NCI-H82 (cell line): Measurements from ENCODE around the gene RPS4Y1.
"Not testable (repeated sequence)": the region's sequence is repeated elsewhere in the genome, so short reads cannot be mapped to it uniquely, and the experiment has no call there.

Experiments used
- DNase-seq: peaks from one replicate; lab custom pipeline; 2025; lab: John Stamatoyannopoulos, UW

RPS4Y1 gene

DNA sequence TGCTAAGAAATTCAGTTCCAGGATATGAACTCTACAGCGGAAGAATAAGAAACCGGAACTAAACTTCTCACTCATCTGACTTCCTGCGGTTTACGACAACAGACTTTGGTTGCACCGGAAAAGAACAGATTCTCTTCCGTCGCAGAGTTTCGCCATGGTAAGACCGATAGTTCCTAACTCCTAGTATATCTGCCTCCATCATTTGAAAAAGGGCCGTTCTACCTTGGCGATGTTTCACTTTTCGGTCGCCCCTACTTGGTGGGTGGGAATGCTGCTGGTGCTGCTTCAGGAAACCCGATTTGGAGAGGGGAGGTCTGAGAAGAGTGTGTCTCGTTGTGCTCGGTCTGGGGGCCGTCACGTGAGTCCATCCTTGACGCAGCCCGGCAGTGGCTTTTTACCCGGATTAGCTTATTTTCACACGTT, at the start of gene RPS4Y1:
Gene RPS4Y1, plus strand, starts transcription at position 132 of the 423 bp plus-strand sequence. Its CDS starts 23 bp downstream, at position 155.
- no peak for DNase-seq

DNA sequence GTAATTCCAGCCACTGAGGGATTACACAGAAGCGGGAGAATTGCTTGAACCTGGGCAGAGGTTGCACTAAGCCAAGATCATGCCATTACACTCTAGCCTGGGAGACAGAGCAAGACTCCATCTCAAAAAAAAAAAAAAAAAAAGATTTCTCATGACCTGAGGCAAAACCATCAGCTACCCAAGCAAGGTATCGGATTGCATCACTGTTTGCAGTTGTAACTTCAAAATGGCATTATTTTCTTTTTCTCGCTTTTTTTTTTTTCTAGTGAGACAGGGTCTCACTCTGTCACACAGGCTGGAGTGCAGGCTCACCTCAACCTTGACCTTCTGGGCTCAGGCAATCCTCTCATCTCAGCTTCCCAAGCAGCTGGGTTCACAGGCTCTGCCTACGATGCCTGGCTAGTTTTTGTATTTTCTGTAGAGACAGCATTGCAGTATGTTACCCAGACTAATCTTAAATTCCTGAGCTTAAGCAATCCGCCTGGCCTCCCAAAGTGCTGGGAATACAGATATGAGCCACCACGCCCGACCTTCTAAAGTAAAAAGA, 44.4 kb upstream of the RPS4Y1 start:
- DNase-seq: no peak

- DNase-seq: no peak
These were observed 43.4 kb upstream of the RPS4Y1 start for GRCh38 chrY:2797991-2798390.

- DNase-seq: no peak
These were observed 41.2 kb upstream of the RPS4Y1 start for GRCh38 chrY:2800246-2800645.

GRCh38 chrY:2817146-2817896, 24.1 kb upstream of the RPS4Y1 start:
- not testable (repeated sequence) for DNase-seq

- DNase-seq: no peak
These were observed 16.9 kb upstream of the RPS4Y1 start for GRCh38 chrY:2824471-2824870.

- no peak for DNase-seq
These were observed 12.9 kb upstream of the RPS4Y1 start for GRCh38 chrY:2828497-2828896.

GRCh38 chrY:2835230-2835629, 6.2 kb upstream of the RPS4Y1 start:
- DNase-seq: no peak

DNA sequence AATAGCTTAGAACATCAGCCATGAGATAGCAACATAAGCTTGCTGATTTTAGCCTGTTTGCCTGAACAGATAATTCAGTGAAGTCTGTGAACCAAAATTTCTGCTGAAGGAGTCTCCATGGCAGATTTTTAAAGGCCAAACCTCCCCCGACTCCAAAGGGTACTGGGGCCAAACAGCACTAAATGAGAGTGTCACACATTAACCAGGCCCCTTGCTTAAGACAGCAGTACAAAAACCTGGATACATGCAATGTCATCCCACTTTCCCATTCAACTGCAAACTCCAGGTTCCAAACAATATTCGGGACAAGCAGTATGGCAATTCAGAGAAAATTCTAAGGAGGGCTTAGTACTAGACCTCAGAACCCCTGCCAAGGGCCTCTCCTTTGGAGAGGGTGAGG, 4.3 kb upstream of the RPS4Y1 start:
- no peak for DNase-seq

GRCh38 chrY:2837932-2838331, 3.5 kb upstream of the RPS4Y1 start:
- DNase-seq: no peak

GRCh38 chrY:2846791-2847190, 5.4 kb downstream of the RPS4Y1 start:
- no peak for DNase-seq

DNA sequence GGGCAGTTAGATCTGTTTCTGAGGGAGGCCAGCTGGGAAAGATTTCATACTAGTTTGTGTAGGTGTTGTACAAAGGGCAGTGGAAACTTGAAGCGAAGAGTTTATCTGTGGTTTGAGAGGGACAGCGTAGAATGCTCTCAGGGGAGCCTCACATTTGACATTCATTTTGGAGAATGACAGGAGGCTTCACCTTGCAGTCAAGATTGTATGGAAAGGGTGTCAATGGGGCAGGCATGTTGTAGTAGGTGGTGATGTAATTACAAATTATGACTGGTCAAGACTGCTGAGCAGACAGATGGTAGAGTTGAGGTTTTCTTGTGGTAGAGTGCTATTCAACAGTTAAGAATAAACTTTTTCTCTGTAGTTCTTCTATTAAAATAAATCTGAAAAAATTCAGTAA, 7.0 kb downstream of the RPS4Y1 start:
- no peak for DNase-seq

- no peak for DNase-seq
These were observed 8.0 kb downstream of the RPS4Y1 start for GRCh38 chrY:2849368-2849767.

DNA sequence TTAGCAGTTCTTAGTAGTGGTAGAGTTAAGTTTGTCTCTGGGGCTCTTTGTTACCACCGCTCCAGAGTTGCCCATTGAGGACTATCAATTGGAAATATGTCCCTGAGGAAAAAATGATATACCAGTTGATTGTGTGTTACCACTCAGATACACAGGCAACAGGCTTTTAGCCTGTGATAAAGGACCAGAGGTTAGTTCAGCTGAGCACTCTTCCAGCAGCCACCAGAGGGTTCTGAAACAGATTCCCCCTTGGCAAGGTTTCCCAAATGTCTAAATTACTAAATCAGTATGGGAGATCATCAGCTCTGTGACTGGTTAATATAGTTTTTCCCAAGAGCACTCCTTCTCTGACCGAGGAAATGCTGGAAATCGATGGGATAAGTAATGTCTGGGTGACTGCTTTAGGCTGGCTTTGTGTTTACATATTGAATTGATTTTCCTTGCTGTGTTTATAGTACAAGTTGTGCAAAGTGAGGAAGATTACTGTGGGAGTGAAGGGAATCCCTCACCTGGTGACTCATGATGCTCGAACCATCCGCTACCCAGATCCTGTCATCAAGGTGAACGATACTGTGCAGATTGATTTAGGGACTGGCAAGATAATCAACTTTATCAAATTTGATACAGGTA, 12.9 kb downstream of the RPS4Y1 start:
- no peak for DNase-seq

DNA sequence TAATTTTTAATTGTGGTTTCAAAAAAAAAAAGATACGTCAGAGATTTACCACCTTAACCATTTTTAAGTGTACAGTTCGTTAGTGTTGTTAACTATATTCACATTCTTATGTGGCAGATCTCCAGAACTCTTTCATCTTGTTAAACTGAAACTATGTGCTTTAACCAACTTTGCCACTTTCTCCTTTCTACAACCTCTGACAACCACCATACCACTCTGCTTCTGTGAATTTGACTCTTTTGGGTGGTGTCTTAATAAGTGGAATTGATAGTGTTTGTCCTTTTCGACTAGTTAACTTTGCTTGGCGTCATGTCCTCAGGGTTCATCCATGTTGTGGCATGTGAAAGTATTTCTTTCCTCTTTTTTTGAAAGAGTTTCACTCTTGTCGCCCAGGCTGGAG, 15.7 kb downstream of the RPS4Y1 start:
- DNase-seq: no peak

- DNase-seq: no peak
These were observed 16.3 kb downstream of the RPS4Y1 start for GRCh38 chrY:2857686-2858085.

DNA sequence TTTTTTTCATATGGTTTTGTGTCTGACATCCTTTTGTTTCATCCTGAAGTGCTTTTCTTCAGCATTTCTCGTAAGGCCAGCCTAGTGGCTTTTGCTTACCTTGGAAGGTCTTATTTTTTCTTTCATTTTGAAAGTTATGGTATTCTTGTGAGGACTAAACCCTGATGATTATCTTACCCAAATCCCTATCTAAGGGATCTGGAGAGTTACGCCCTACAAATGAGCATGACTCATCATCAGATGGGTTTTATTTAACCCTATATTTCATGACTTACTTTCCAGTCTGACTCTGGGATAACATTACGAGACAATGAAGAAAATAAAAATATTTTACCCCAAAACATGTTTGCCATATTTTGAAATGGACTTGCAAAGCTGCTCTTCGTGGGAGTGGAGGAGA, 18.4 kb downstream of the RPS4Y1 start:
- no peak for DNase-seq

GRCh38 chrY:2860511-2860910, 19.1 kb downstream of the RPS4Y1 start:
- no peak for DNase-seq

DNA sequence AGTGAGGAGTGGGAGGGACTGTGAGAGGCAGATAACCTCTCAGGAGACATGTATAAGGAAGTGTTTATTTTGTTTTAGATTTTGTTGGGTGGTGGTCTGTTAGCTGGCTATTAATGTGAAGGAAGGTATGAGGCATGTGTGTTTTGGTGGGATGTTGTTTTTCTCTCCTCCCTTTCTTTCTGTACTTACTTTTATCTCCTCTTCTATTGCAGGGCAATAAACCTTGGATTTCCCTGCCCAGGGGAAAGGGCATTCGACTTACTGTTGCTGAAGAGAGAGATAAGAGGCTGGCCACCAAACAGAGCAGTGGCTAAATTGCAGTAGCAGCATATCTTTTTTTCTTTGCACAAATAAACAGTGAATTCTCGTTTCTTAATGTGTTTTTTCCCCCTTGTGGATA, 25.2 kb downstream of the RPS4Y1 start:
- DNase-seq: no peak

GRCh38 chrY:2867469-2867868, 26.1 kb downstream of the RPS4Y1 start:
- DNase-seq: no peak

DNA sequence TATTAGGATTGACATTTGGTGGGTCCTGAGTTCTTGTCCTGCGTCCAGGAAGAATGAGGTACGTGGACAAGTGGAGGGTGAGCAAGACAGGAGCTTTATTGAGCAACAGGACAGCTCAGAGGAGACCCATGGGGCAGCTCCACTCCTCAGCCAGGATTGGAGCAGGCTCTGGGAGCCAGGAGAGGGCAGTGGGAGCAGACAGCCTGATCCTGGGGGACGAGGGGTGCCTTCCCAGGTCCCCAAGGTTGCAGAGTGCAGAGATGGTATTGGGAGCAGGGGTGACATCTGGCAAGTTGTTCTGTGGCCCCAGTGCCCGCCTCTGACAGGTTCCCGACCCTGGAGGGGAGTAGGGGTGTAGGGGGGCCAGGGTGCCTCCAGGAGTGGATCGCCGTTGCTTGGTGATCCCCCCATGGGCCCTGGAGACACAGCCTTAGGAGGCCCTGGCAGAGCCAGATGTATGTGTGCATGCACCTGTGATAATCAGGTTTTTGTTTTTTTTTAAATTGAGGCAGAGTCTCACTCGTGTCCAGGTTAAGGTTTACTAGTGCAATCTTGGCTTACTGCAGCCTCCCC, 26.7 kb downstream of the RPS4Y1 start:
- no peak for DNase-seq

- DNase-seq: not testable (repeated sequence)
These were observed 30.8 kb downstream of the RPS4Y1 start for GRCh38 chrY:2872234-2872633.

GRCh38 chrY:2874211-2874610, 32.8 kb downstream of the RPS4Y1 start:
- no peak for DNase-seq
